Stimulated activated CD4-positive, alpha-beta T cell treated with anti-CD3 and anti-CD28 coated beads, TNF-alpha, amount 100 ng/mL, for 4 hours (primary cell): ENCODE results near the gene CLPSL2.
"Not testable (repeated sequence)": the region's sequence is repeated elsewhere in the genome, so short reads cannot be mapped to it uniquely, and the experiment has no call there.

Source experiments
- DNase-seq, 3 experiments: peaks; one replicate each; pipeline ENCODE4 v3.0.0-alpha.2; 2020; ENCODE audit warnings: low read depth in 3 of 3

The CLPSL2 gene, protein sequence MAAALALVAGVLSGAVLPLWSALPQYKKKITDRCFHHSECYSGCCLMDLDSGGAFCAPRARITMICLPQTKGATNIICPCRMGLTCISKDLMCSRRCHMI

DNA sequence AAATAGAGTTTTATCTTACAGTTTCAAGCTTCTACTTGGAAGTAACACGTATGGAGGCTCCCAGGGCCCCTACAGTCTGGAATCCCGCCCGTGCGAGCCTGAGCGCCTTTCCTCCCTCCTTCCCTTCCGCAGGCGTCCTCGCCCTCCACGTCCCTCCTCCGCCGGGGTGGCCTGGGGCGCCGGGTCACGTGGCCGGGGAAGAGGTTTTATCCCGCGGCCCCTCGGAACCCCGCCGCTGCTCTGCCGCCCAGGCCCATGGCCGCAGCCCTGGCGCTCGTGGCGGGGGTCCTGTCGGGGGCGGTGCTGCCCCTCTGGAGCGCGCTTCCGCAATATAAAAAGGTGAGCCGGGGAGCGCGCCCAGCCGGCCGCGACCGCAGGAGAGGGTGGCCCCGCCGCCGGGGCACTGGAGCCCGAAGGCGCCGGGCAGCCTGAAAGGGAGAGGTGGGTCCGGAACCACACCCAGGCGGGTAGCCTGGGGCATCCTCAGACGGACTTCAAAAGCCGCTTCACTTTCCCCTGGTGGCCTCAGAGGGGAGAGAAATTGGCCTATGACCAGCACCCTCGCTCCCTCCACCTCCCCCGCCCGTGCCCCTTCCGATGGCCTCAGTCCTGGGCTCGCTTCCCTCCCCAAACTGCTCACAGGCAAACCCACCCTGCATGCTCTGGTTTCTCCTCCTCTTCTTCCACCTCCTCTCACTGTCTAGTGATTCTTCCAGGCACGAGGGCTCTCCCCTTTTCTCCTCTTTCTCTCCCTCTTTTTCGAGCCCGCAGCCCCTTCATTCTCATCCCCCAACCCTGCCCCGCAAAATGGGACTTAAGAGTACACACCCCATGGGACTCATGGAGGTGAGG is at the start of gene CLPSL2:
Gene CLPSL2, plus strand, starts transcription at position 235 of the 852 bp plus-strand sequence. Its CDS starts 21 bp downstream, at position 256.
- no peak for DNase-seq

DNA sequence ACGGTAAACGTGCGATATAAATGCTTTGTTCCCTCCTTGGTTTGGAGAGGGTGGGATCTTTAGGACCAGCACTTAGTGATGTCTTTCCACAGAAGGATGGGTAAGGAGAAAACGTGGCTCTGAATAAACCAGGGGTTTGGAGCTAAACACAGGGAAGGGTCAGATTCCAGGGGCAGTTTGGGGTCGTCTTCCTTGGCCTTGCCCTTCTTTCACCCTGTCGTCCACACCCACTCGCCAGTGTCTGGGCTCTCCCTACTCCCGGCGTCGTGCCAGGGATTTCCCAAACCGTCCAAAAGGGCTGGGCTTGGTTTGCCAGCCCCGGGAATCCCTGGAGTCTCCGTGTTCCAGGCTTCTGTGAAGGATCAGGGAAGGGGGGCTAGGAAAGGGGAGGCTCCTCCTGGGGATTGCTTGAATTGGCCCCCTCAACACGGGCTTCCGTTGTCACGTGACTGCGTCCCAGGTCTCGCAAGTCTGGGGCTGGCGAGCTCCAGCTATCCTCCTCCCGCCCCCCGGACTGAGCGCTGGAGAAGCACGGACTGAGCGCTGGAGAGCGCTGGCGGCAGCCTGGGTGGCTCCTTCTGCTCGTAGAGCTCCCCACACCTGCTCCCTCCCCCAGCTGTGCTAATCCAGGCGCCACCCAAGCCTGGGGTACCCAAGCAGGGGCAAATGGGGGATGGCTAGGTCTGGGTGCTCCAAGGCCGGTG is 49.0 kb upstream of the CLPSL2 start:
- no peak for DNase-seq

DNA sequence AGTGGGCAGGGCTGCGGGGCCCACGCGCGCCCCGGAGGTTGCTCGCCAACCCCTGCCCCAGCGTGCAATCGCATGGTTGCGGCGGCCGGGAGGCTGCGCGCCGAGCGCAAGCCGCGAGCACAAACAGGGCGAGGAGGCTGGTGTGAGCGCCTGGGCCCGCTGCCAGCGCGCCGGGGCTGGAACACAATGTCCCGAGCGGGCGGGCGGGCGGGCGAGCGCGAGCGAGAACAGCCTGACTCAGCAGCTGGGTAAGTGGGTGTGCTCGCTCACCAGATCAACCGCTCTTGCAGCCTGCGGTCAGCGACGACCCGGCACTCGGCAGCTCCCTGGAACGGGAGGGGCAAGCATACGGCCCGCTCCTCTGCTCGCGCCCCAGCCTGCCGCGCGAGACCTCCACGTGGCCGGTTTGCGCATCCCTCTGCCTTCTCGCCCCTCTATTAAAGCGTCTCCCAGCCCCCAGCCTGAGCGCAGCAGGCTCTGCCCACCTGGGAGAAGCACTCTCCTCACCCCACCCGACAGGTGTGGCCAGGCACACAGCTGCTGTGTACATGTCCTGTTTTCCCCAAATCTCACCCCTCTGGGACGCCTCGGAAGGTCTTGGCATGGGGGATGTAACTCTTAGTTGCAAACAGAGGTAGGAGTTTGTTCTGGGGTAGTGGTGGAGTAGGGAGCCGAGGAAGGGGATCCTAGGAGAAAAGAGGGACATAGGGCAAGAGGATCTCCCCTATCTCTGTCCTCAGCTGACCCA is 48.3 kb upstream of the CLPSL2 start:
- peak in 2 of 3 experiments; percentile 66 to 72 for DNase-seq

DNA sequence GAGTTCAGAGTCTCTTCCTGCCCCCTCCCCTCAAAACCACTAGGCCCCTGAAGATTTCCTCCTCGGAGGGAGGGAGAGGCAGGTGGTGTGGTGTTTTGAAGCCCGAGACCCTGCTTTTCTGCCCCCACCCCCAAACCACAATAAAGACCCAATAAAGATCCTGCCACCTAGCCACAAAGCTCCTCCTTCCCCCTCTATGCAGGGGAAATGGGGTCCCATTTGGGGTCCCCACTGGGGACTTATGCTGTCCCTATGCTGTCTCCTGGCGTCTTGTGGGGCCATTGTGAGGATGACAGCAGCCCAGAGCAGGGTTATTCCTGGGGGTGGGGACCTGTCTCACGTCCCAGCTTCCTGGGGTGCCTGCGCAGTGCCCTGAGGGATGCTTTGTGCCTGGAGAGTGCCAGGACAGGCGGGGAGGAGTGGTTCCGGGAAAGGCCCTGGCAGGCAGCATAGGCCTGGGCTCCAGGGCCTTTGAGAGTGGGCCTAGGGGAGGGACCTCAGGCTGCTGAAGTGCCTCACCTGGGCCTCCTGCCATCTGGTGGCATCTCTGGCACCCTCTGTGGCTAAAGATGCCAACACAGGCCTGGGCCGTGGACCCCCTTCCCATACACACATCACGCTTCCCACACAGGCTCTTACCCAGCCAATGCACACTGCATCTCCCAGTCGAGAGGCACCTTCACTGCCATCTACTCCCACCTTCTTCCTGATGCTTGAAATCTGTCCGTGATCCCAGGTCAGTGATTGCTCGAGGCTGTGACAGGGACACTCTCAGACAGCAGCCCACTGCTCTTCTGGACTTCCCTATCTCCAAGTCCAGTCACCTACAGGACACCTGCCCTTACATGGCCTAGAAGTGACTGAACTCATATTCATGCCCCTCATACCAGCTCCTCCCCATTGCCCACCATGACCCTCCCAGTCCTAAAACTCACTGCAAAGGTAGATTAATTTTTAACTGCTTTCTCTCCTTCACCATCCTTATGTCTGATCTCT is 47.4 kb upstream of the CLPSL2 start:
- no peak for DNase-seq

DNA sequence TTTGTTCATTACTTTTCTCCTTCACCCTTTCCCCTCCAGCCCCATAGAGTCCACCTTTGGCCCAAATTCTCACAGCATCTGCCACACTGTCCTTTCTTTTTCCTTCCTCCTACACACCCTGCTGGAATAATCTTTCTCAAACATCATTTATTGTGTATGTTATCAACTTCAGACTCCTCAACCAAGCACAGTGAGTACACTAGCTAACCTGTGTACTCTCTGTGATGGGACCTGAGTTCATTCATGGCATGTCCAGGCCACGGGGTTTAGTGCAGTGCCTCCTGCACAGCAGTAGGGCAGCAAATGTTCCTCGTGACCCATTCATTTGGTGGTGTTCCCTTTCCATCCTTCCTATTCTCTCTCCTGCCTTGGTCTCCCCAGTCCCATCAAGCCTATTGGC is 46.7 kb upstream of the CLPSL2 start:
- no peak for DNase-seq

DNA sequence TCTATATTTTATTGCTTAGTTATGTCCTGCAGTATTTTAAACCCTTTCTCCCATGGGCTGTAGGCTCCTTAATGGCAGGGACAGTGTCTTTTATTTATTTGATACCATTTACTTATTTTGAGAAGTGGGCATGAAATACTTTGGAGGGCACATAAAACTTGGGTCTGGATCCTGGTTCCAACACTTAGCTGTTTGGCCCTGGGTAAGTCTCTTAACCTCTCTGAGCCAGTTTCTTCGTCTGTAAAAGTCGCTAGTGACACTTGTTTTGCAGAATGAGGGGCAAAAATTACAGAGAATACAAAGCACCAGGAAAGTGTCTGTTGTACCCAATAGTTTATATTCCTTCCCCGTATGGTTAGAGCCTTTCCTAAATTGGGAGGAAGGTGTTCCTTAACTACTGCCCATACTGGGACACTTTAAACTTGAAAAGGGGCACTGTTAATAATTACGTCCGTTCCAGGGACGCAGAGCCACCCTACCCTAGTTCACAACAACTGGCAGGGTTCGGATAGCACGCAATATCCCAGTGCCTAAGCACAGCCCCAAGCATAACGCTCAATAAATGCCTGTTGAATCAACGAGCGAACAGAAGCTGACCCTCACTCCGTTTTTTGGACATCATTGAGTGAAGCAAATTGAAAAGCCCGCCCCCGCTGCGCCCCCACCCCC is 45.5 kb upstream of the CLPSL2 start:
- DNase-seq = no peak

DNA sequence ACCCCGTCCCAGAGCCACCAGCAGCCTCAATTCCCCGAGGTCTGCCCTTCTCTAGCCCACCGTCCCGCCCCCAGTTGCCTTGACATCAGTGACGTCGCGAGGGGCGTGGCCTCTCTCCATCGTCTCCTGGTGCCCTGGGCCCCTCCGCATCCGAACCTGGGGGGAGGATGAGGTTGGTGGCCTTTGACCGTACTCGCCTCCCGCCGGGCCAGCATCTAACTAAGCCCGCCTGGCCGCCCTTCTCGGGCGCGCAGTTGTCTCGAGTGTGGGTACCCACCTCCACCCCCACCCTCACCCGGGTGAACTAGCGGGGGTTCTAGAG is 45.0 kb upstream of the CLPSL2 start:
- DNase-seq = peak; percentile 81 to 89 (median 89)

DNA sequence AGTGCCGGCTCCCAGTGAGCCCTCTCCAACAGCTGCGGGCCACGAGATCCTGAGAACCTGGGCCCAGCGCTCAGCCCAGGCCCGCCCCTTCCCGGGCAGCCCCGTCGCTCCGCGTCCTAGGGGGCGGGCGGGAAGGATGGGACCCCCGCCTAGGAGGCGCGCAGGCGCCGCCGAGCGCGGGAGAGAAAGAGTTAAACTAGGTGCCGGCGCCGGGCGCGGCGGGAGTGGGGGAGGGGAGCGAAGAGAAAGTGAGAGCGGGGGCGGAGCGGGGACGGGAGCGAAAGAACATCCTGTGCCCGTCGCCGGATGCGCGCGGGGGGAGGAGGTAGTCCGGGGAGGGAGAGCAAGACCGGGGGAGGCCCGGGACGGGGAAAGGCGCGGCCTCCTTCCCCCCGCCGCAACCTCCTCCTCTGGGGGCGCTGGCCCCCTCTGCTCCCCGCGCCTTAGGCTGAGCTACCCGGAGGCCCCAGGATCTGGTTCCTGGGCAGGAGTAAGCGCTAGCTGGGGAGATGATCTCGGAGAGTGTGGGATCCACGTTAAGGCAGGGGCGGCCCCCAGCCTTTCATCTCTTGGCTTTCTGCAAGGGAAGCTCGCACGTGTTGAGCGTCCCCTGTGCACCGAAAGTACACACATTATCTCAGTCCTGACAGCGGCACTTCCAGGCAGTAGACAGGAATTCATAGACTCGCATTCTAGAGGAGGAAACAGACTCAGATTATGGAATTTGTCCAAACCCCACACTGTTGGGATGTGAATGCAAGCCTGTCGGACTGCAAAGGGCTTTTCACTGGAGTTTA is 44.5 kb upstream of the CLPSL2 start:
- DNase-seq = peak; percentile 88 to 94 (median 88)

DNA sequence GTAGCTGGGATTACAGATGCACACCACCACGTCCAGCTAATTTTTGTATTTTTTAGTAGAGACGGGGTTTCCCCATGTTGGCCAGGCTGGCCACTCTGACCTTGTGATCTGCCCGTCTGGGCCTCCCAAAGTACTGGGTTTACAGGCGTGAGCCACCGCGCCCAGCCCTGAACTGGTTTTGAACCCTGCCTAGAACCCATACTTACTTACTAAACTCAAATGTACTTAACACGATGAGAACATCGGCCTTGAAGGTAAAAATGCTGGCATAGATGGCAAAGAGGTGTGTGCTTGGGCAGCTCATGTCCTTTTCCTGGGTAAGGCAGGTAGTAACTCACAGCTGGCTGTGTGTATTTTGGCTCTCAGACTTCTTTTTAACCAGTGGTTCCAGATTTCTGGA is 42.8 kb upstream of the CLPSL2 start:
- no peak for DNase-seq

DNA sequence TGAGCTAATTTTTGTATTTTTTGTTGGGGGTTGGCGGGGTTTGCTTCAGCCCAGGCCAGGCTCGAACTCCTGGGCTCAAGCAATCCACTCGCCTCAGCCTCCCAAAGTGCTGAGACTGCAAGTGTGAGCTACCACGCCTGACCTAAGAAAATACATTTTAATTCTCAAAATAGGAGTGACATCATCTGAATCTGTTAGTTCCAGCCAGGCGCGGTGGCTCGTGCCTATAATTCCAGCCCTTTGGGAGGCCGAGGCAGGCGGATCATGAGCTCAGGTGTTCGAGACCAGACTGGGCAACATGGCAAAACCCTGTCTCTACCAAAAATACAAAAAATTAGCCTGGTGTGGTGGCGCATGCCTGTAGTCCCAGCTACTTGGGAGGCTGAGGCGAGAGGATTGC is 42.1 kb upstream of the CLPSL2 start:
- DNase-seq = not testable (repeated sequence)

DNA sequence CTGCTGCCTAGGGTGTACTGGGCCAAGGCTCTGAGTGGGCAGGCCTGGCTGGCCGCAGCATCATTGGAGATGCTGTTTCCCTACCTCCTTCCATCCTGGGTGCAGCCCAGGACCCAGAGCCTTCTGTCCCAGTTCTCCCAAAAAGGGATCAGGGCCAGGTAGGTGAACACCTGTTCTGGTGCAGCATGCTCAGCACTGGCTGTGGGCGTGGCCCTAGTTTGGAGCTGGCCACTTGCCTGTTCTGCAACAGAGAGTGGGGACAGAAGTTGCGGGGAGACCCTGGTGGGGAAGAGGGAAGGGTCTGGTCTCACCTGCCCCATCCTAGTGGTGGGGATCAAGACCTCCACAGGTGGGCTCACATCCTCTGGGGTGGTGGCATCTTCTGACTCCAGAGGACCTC is 40.9 kb upstream of the CLPSL2 start:
- DNase-seq = no peak

DNA sequence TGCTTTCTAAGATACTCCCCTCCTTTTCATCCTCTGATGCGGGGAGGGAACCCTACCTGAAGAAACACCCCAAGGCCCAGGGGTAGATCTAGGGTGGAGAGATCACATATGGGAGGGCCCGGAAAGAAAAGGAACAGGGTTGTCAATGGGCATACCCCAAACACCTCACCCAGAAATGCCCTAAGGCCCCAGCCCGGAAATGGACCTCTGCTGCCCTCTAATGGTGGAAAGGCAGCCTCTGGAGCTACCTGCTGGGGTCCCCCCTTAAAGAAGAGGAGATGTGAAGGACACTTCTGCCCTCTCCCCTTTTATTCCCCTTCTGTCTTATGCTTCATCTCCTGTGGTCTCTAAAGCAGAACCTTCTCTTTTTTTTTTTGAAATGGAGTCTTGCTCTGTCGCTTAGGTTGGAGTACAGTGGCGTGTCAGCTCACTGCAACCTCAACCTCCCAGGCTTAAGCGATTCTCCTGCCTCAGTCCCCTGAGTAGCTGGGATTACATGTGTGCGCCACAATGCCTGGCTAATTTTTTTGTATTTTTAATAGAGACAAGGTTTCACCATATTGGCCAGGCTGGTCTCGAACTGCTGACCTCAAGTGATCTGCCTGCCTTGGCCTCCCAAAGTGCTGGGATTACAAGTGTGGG is 40.0 kb upstream of the CLPSL2 start:
- DNase-seq = peak; percentile 73 to 79 (median 76)

DNA sequence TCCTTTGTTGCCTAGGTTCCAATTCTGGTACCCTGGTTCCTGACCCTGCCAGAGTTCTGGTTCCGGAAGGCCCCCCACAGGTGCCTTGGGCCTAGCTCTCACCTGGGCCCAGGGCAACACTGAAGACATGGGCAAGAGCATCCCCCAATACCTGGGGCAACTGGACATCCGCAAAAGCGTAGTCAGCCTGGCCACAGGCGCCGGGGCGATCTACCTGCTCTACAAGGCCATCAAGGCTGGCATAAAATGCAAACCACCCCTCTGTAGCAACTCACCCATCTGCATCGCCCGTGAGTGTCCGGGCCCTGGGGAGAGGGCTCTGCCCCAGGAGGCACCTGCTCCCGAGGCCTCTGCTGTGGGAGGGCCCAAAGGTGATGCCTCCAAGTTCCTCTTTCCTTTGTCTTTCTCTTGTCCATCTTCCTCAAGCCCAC is 39.4 kb upstream of the CLPSL2 start, which contains the start of gene ARMC12:
Gene ARMC12, plus strand, starts transcription at position 51 of the 431 bp plus-strand sequence. Its CDS starts 77 bp downstream, at position 128.
- DNase-seq = no peak

DNA sequence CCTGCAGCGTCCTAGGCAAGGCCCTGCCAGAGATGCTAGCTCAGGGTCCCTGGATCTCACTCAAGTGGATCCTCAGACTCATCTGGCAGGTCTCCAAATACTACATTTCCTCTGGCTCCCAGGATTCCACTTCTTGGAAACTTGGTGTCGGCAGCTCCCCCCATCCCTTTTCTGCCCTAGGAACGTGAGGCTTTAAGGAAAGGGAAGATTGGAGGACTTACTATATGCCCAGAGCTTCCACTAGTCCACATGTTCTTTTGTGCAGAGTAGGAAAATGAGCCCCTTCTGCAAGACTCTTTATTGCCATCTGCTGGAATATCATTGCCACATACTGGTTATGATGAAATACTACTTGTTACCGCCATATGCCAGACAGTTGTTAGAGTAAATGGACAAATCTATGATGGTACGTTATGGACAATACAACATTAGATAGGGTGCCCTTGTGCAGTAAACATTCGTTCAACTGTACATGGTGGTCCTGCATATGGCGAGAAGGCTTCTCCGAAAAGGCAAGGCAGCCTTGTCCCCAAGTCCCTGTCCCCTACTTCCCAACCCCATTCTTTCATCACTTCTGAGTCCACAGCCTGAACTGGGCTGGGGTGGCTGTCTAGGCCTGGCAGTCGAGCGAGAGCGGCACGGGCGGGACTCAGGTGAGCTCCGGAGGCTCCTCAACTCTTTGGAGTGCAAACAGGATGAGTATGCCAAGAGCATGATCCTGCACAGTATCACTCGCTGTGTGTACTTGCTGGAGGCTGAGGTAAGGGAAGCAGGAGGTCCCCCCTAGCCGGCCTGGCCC is 38.8 kb upstream of the CLPSL2 start:
- no peak for DNase-seq

DNA sequence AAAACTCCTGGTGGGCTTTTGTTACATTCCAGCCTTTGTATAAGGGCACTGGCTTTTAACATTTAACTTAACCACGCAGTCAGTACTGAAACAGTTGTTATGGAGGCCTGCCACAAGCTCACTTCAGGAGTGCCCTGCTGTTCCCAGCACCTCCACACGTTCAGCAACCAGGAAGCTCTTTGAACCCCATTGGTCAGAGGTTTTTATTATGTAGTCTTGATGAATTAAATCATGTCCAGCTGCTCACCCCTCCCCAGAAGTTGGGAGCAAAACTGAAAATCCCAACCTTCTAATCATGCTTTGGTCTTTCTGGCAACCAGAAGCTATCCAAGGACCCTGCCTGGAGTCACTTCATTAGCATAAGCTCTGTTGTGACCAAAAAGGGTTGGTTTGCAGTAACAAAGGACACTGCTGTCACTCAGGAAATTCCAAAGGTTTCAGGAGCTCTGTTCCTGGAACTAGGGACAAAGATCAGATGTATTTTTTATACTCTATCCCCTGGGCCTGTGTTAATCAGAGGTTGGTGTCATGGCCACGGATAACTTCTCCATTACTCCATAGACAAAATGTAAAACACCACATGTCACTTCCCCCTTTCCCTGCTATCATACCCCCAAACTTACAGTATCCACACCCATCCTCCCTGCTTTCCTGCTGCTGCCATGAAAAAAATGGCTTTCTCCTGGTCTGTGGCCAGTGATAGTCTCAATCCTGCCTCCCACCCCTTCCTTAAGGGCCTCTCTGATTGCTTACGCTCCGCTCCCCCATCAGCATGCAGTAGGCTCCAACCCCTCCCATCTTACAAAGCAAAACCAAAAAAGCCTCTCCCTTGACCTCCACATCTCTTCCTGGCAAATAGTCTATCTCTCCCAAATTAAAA is 36.5 kb upstream of the CLPSL2 start:
- no peak for DNase-seq

DNA sequence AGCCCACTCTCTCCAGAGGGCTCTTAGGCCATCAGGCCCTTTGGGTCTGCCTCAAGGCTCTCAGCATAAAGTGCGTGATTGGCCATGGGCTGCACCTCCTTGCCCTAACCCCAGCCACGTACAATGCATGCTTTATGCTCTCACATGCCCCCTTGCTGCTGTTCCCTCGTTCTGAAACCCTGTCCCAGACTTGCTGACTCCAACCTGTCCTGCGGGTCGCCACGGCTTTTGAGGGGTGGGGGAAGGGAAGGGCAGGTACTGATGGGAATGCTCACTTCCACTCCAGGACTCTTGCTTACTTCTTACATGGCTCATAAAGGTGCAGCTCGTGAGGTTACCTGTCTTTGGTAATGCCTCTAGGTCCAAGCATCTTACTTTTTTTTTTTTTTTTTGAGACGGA is 33.6 kb upstream of the CLPSL2 start:
- DNase-seq = no peak

DNA sequence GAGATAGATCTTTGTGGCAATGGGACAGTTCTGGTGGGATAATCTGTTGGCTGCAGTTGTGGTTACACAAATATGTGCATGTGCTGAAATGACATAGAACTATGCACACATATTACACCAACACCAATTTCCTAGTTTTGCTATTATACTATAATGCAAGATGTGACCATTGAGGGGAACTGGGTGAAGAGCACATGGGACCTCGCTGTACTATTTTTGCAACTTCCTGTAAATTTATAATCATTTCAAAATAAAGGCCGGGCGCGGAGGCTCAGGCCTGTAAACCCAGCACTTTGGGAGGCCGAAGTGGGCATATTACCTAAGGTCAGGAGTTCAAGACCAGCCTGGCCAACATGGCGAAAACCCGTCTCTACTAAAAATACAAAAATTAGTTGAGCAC is 30.9 kb upstream of the CLPSL2 start:
- no peak for DNase-seq
